Panc1 (cell line): ENCODE results near the gene KRT38.

ENCODE experiments used
- CTCF ChIP-seq: fragments of 450-650 bp; IDR thresholded peaks from 2 replicates; pipeline ENCODE4 v1.5.1; 2017; ENCODE audit warnings: mild to moderate bottlenecking
- POLR2AphosphoS5 ChIP-seq: IDR thresholded peaks from 2 replicates; pipeline ENCODE4 v1.6.1; 2012; ENCODE audit warnings: mild to moderate bottlenecking, low read depth, low read length, moderate library complexity
- REST ChIP-seq, 2 experiments: IDR thresholded peaks; 2 replicates each; pipeline ENCODE4 v1.6.1; 2011 to 2012; ENCODE audit warnings: low read depth in 2 of 2, control low read depth in 1 of 2, low read length in 1 of 2, mild to moderate bottlenecking in 1 of 2, moderate library complexity in 1 of 2; ENCODE audit not compliant: insufficient read depth in 1 of 2
- SIN3A ChIP-seq: IDR thresholded peaks from 2 replicates; pipeline ENCODE4 v1.6.1; 2012; ENCODE audit warnings: low read depth, mild to moderate bottlenecking, low read length, moderate library complexity, borderline replicate concordance; ENCODE audit not compliant: insufficient read depth
- TCF7L2 ChIP-seq: IDR thresholded peaks from 2 replicates; pipeline ENCODE4 v1.6.1; 2011; ENCODE audit warnings: mild to moderate bottlenecking, low read depth, low read length, inconsistent platforms

- no peak for TF ChIP-seq CTCF
- no peak for TF ChIP-seq POLR2AphosphoS5
- TF ChIP-seq SIN3A: no peak
- TF ChIP-seq REST (IDR thresholded peaks at IDR 0.05; ENCODE audit: insufficient read depth in 1 of 2, low read depth in 2 of 2, low read length in 1 of 2): no peak
- TF ChIP-seq TCF7L2: no peak
Measured at GRCh38 chr17:41467561-41467960, 26.8 kb upstream of the KRT38 start.
